Osteoblast (primary cell): ENCODE measurements around the gene ITPR1. TPM values are rescaled to one million over a fixed set of nuclear protein-coding genes. Genes with fewer than 3 reads are reported as not detected.

Experiments used
- DNase-seq: peaks from one replicate; pipeline ENCODE4 v3.0.0; 2011; ENCODE audit warnings: low spot score, mixed read lengths; ENCODE audit not compliant: insufficient read length; ENCODE audit errors: missing footprints
- H2AFZ ChIP-seq: 2 replicates; pipeline ENCODE4 v1.6.0; 2011; ENCODE audit warnings: mild to moderate bottlenecking, low read length
- H3K27ac ChIP-seq: 2 replicates; pipeline ENCODE4 v1.5.1; 2011; ENCODE audit warnings: mild to moderate bottlenecking, low read depth, low read length, moderate library complexity
- H3K27me3 ChIP-seq: 2 replicates; pipeline ENCODE4 v1.6.0; 2012; ENCODE audit warnings: mild to moderate bottlenecking, control low read depth, inconsistent platforms, low read length, moderate library complexity; ENCODE audit not compliant: insufficient read depth
- H3K36me3 ChIP-seq: 2 replicates; pipeline ENCODE4 v1.5.1; 2011; ENCODE audit warnings: mild to moderate bottlenecking, low read length, control low read depth, moderate library complexity; ENCODE audit not compliant: insufficient read depth
- H3K4me1 ChIP-seq: 2 replicates; pipeline ENCODE4 v1.5.1; 2011; ENCODE audit warnings: mild to moderate bottlenecking, low read length, control low read depth, moderate library complexity; ENCODE audit not compliant: insufficient read depth
- H3K4me2 ChIP-seq: 2 replicates; pipeline ENCODE4 v1.6.0; 2011; ENCODE audit warnings: mild to moderate bottlenecking, low read length; ENCODE audit not compliant: insufficient read depth
- H3K4me3 ChIP-seq: fragments of 200-600 bp; sonication (generic); 3 replicates; pipeline ENCODE4 v1.5.1; 2012; ENCODE audit warnings: mild to moderate bottlenecking, low read length, inconsistent platforms; ENCODE audit not compliant: insufficient read depth
- H3K79me2 ChIP-seq: 2 replicates; pipeline ENCODE4 v1.6.0; 2012; ENCODE audit warnings: mild to moderate bottlenecking, low read length, control low read depth, inconsistent platforms; ENCODE audit not compliant: insufficient read depth
- H3K9me3 ChIP-seq: 2 replicates; pipeline ENCODE4 v1.5.1; 2011; ENCODE audit warnings: low read depth, low read length, control low read depth
- H4K20me1 ChIP-seq: 2 replicates; pipeline ENCODE4 v1.6.0; 2012; ENCODE audit warnings: mild to moderate bottlenecking, low read length, control low read depth; ENCODE audit not compliant: insufficient read depth
- total RNA-seq: library from RNA; depleted of rRNA; stranded (reverse); fragments of >200 nt; gene quantifications from 2 replicates; pipeline ENCODE4 v1.2.3, GENCODE V29; 2012
- TF ChIP-seq, protein P1 (sequence below): IDR thresholded peaks from 2 replicates; pipeline ENCODE4 v1.5.1; 2011; ENCODE audit warnings: mild to moderate bottlenecking, low read depth, low read length, moderate library complexity; ENCODE audit errors: extremely low read depth

Gene ITPR1
- total RNA-seq, 1 donor = 16.6 TPM

DNA sequence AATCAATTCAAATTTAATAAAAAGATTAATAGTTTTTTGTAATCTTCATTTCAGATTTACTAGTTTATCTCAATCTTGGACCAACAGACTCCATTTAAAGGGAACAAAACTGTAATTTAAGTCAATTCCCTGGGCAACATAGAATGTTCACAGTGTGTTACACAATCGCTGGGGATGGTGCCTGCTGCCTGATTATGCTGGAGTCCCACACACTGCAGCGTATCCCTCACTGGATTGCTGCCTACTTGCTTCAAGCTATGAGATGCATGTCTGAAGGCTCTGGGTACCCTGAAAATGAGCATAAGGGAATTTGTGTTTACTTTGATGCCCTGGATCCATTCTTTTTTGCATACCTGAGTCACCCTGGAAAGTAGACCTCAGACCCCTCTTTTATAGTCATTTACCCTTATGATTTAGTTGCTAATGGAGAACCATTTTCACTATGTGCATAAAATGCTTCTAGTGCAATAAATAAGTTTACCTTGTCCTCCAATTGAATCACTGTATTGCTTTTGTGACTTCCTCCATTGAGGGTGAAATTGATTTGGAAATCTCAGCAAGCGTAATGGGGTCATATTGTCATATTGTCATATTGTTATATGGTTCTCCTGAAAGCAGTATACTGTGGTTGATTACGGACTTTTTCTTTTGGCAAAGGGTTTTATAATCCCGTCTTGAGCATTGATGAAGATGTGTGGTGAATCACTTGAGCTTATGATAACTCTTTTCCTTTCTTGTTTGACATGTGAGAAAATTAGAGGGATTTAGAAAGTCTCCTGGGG is 35.9 kb downstream of the ITPR1 start:
- no peaks in the 10 kb centered on the region for H3K27me3 ChIP-seq
- H2AFZ ChIP-seq = no peak overlapping the region
- H3K27ac ChIP-seq = no peak overlapping the region
- H3K4me3 ChIP-seq = no peak overlapping the region
- no peaks in the 10 kb centered on the region for H3K36me3 ChIP-seq
- no peaks in the 10 kb centered on the region for H4K20me1 ChIP-seq
- H3K4me2 ChIP-seq = no peak overlapping the region
- H3K4me1 ChIP-seq = no peaks in the 10 kb centered on the region
- H3K9me3 ChIP-seq = no peaks in the 10 kb centered on the region
- DNase-seq = no peak
- no peaks in the 10 kb centered on the region for H3K79me2 ChIP-seq
- TF ChIP-seq, protein P1, sequence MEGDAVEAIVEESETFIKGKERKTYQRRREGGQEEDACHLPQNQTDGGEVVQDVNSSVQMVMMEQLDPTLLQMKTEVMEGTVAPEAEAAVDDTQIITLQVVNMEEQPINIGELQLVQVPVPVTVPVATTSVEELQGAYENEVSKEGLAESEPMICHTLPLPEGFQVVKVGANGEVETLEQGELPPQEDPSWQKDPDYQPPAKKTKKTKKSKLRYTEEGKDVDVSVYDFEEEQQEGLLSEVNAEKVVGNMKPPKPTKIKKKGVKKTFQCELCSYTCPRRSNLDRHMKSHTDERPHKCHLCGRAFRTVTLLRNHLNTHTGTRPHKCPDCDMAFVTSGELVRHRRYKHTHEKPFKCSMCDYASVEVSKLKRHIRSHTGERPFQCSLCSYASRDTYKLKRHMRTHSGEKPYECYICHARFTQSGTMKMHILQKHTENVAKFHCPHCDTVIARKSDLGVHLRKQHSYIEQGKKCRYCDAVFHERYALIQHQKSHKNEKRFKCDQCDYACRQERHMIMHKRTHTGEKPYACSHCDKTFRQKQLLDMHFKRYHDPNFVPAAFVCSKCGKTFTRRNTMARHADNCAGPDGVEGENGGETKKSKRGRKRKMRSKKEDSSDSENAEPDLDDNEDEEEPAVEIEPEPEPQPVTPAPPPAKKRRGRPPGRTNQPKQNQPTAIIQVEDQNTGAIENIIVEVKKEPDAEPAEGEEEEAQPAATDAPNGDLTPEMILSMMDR = no peak

DNA sequence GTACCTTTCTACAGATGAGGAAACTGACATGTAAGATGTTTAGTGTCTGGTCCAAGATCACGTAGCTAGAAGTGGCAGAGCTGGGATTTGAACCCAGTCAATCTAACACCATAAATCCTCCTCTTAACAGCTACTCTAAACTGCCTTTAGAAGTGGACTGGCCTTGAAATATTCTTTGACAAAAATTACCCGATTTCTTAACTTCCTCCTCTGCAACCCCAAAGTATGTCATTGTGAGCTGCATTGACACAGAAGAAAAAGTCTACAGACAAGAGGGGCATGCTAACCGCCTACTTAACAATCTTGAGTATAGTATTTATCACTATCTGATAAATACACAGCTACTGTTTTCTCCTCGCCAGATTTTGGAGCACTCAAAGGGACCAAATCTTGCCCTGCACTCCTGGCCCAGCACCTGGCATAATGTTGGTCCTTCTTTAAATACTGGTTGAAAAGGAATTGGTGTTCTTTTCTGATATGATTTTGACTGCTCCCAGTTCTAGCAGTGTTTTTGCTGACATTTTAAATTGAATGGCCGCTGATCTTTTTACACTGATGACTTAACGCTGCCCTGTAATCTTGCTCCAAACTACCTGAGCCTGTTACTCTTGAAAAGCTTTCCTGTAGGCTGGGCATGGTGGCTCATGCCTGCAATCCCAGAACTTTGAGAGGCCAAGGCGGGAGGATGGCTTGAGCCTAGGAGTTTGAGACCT is 36.9 kb downstream of the ITPR1 start:
- Histone ChIP-seq H2AFZ (no peak overlapping the region), H3K27me3 (no peaks in the 10 kb centered on the region), H3K27ac (no peak overlapping the region), H3K9me3 (no peaks in the 10 kb centered on the region), H3K79me2 (no peaks in the 10 kb centered on the region), H3K36me3 (no peaks in the 10 kb centered on the region), H3K4me3 (no peak overlapping the region), H3K4me1 (no peaks in the 10 kb centered on the region), H3K4me2 (no peak overlapping the region), H4K20me1 (no peaks in the 10 kb centered on the region)
- TF ChIP-seq, protein P1 = no peak
- DNase-seq = no peak

DNA sequence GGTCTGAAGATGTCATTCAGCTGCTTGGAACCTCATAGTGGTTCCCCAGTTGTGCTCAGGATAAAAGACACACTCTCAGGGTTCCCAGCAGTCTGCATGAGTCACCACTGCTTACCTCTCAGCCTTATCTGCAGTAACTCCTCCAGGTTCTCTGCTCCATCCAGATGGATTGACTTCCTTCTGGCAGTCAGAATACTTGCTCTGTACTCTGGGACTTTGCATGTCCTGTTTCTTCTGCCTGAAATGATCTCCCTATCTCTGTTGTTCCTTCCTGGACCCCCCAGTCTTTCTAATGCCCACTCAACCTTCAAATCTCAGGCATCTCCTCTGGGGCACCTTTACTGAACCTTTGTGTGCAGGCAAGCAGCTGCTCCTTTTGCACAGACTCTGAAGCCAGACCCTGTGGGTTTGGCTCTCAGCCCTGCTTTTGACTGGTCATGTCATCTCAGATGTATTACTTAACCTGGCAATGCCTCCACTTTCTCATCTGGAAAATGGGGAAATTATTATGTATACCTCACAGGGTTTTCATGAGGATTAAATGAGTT is 38.4 kb downstream of the ITPR1 start:
- no peak for DNase-seq
- Histone ChIP-seq H3K4me2 (no peak overlapping the region), H3K79me2 (no peaks in the 10 kb centered on the region), H3K4me1 (no peaks in the 10 kb centered on the region), H4K20me1 (no peaks in the 10 kb centered on the region), H3K4me3 (no peak overlapping the region), H3K27ac (no peak overlapping the region), H3K36me3 (no peaks in the 10 kb centered on the region), H3K9me3 (no peaks in the 10 kb centered on the region), H3K27me3 (no peaks in the 10 kb centered on the region), H2AFZ (no peak overlapping the region)
- TF ChIP-seq, protein P1 = no peak

DNA sequence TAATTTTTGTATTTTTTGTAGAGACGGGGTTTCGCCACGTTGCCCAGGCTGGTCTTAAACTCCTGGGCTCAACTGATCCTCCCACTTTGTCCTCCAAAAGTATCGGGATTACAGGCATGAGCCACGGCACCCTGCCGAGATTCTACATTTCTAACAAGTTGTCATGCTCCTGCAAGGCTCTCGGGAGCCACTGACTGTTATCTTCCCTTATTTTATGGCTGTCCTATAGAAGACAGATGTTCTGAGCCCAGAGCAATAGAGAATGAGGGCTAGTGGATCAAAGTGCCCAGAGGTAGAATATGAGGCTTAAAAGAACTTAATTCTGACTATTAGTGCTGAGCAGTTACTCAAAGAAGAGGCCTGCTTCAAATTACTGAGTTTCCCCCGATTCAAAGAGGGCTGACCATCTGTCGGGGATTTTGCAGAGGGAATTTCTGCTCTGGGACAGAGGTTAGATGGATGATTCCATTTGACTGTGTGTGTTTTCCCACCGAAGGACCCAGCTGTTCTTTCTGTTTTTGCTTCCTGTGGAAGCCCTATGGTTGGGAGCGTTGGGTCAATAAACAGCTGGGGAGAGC is 39.5 kb downstream of the ITPR1 start:
- H3K79me2 ChIP-seq = no peaks in the 10 kb centered on the region
- TF ChIP-seq, protein P1 = no peak
- no peaks in the 10 kb centered on the region for H4K20me1 ChIP-seq
- no peak overlapping the region for H2AFZ ChIP-seq
- H3K4me1 ChIP-seq = no peaks in the 10 kb centered on the region
- no peaks in the 10 kb centered on the region for H3K36me3 ChIP-seq
- DNase-seq = no peak
- no peak overlapping the region for H3K27ac ChIP-seq
- no peak overlapping the region for H3K4me3 ChIP-seq
- H3K9me3 ChIP-seq = no peaks in the 10 kb centered on the region
- no peak overlapping the region for H3K4me2 ChIP-seq
- no peaks in the 10 kb centered on the region for H3K27me3 ChIP-seq
